ENCODE results near the gene THSD7A. TPM values are rescaled to one million over a fixed set of nuclear protein-coding genes. Genes with fewer than 3 reads are reported as not detected.

The THSD7A gene
- total and polyA plus RNA-seq, 2 of the 13 experiments (the other 11 are each of a cell fraction or from before 2014, with no cell fraction given) = 0.01 to 0.07 TPM

GRCh38 chr7:11668727-11669126, 163.3 kb downstream of the THSD7A start (continued):
- TF ChIP-seq, protein P1, sequence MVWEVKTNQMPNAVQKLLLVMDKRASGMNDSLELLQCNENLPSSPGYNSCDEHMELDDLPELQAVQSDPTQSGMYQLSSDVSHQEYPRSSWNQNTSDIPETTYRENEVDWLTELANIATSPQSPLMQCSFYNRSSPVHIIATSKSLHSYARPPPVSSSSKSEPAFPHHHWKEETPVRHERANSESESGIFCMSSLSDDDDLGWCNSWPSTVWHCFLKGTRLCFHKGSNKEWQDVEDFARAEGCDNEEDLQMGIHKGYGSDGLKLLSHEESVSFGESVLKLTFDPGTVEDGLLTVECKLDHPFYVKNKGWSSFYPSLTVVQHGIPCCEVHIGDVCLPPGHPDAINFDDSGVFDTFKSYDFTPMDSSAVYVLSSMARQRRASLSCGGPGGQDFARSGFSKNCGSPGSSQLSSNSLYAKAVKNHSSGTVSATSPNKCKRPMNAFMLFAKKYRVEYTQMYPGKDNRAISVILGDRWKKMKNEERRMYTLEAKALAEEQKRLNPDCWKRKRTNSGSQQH (CRISPR knock-in tag; IDR thresholded peaks at IDR 0.05; ENCODE audit: low read depth) = no peak
- TF ChIP-seq ZNF563 (CRISPR knock-in tag; IDR thresholded peaks at IDR 0.05) (no peak), KLF12 (CRISPR knock-in tag; IDR thresholded peaks at IDR 0.05; ENCODE audit: borderline replicate concordance) (no peak)

DNA sequence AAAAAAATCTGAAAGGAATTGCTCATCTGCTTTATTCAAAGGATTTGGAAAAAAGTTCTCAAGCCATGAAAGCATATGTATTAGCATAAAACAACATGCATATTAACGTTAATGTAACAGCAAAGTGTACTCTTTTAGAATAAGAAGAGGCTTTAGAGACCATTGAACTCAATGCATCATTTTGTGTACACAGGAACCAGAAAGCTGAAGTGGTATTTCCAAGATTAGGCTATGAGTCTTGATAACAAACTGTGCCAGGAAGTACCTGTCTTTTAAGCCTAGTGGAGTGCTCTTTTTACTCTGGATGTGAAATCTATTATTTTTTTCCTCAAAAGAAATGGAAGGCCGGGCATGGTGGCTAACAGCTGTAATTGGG, 164.2 kb downstream of the THSD7A start:
- no peak for ATAC-seq
- H3K4me1 ChIP-seq (ENCODE audit: insufficient read depth, low read length) = no peaks in the 10 kb centered on the region
- in situ Hi-C loops (cut with HindIII; ENCODE audit: extremely low pct_ligation_motif_present, low pct_unique_long_range_greater_than_20kb) = no loop called here
- H3K9ac ChIP-seq (ENCODE audit: insufficient read depth, low read depth, low read length) = no peak overlapping the region
- no peaks in the 10 kb centered on the region for H3K27me3 ChIP-seq (ENCODE audit: control insufficient read depth in 1 of 2, insufficient read depth in 2 of 2, low read length in 2 of 2)
- H4K20me1 ChIP-seq (ENCODE audit: insufficient read depth, low read length) = no peaks in the 10 kb centered on the region
- H3K27ac ChIP-seq (ENCODE audit: extremely low read length, insufficient read depth, low read length) = no peak overlapping the region
- H3K4me2 ChIP-seq (ENCODE audit: low read depth, low read length) = no peak overlapping the region
- BruUV-seq (replicated peaks) = no TSS peak
- H3K36me3 ChIP-seq (replicated peaks in 1 of 2; ENCODE audit: control insufficient read depth in 1 of 2, insufficient read depth in 2 of 2, low read length in 2 of 2) = no peaks in the 10 kb centered on the region
- no peak overlapping the region for H2AFZ ChIP-seq (ENCODE audit: low read length)
- ChIA-PET POLR2A (no interaction called here), CTCF (ENCODE audit: low intra/inter-chr PET ratio, low total read pairs) (no interaction called here)
- intact Hi-C loops (cut with micrococcal nuclease; ENCODE audit: unreplicated experiment) = no loop called here
- FAIRE-seq = no peak
- no peaks in the 10 kb centered on the region for H3K79me2 ChIP-seq (ENCODE audit: insufficient read depth, low read length)
- WGBS (ENCODE audit: low lambda C conversion rate) = 0% methylated on average over 2 of the region's 2 CpGs
- no peak for DNase-seq (ENCODE audit: low spot score)
- H3K4me3 ChIP-seq (replicated peaks in 1 of 3; ENCODE audit: insufficient read depth in 1 of 3, low read depth in 2 of 3, low read length in 3 of 3) = no peak overlapping the region
- no peaks in the 10 kb centered on the region for H3K9me3 ChIP-seq (ENCODE audit: low read length)
- no peak for TF ChIP-seq ZNF550 (CRISPR knock-in tag; IDR thresholded peaks at IDR 0.05; ENCODE audit: borderline replicate concordance)
- TF ChIP-seq CCAR2 (optimal IDR thresholded peaks at IDR 0.05; ENCODE audit: low read depth, low read length) = no peak
- TF ChIP-seq, protein P2, sequence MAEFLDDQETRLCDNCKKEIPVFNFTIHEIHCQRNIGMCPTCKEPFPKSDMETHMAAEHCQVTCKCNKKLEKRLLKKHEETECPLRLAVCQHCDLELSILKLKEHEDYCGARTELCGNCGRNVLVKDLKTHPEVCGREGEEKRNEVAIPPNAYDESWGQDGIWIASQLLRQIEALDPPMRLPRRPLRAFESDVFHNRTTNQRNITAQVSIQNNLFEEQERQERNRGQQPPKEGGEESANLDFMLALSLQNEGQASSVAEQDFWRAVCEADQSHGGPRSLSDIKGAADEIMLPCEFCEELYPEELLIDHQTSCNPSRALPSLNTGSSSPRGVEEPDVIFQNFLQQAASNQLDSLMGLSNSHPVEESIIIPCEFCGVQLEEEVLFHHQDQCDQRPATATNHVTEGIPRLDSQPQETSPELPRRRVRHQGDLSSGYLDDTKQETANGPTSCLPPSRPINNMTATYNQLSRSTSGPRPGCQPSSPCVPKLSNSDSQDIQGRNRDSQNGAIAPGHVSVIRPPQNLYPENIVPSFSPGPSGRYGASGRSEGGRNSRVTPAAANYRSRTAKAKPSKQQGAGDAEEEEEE (CRISPR knock-in tag; IDR thresholded peaks at IDR 0.05; ENCODE audit: borderline replicate concordance) = no peak
- TF ChIP-seq BORCS8-MEF2B (CRISPR knock-in tag; IDR thresholded peaks at IDR 0.05) = no peak
- TF ChIP-seq, protein P3, sequence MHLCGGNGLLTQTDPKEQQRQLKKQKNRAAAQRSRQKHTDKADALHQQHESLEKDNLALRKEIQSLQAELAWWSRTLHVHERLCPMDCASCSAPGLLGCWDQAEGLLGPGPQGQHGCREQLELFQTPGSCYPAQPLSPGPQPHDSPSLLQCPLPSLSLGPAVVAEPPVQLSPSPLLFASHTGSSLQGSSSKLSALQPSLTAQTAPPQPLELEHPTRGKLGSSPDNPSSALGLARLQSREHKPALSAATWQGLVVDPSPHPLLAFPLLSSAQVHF (CRISPR knock-in tag; IDR thresholded peaks at IDR 0.05) = no peak
- no peak for TF ChIP-seq ZNF496 (CRISPR knock-in tag; IDR thresholded peaks at IDR 0.05; ENCODE audit: insufficient replicate concordance)
- no peak for TF ChIP-seq SALL1 (CRISPR knock-in tag; IDR thresholded peaks at IDR 0.05)
- TF ChIP-seq ZMYM2 (CRISPR knock-in tag; IDR thresholded peaks at IDR 0.05) = no peak
- no peak for TF ChIP-seq ZMYM3 (CRISPR knock-in tag; IDR thresholded peaks at IDR 0.05)
- TF ChIP-seq, protein P4, sequence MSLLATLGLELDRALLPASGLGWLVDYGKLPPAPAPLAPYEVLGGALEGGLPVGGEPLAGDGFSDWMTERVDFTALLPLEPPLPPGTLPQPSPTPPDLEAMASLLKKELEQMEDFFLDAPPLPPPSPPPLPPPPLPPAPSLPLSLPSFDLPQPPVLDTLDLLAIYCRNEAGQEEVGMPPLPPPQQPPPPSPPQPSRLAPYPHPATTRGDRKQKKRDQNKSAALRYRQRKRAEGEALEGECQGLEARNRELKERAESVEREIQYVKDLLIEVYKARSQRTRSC (CRISPR knock-in tag; IDR thresholded peaks at IDR 0.05; ENCODE audit: low read depth) = no peak
- TF ChIP-seq ZBTB49 (CRISPR knock-in tag; IDR thresholded peaks at IDR 0.05; ENCODE audit: borderline replicate concordance) = no peak
- no peak for TF ChIP-seq NCOA2 (CRISPR knock-in tag; IDR thresholded peaks at IDR 0.05)
- no peak for TF ChIP-seq RFX3 (CRISPR knock-in tag; IDR thresholded peaks at IDR 0.05)
- TF ChIP-seq ZEB1 (IDR thresholded peaks at IDR 0.05; ENCODE audit: insufficient replicate concordance, low read depth) = no peak
- no peak for TF ChIP-seq ZNF841 (CRISPR knock-in tag; IDR thresholded peaks at IDR 0.05; ENCODE audit: borderline replicate concordance)
